ENCODE data around the gene AKR7A2. TPM values are rescaled to one million over a fixed set of nuclear protein-coding genes. Genes with fewer than 3 reads are reported as not detected.
"Not testable (repeated sequence)": the region's sequence is repeated elsewhere in the genome, so short reads cannot be mapped to it uniquely, and the experiment has no call there.

The AKR7A2 gene
- total RNA-seq, 4 donors from 2014 or later, result 45.4 to 80.2 (median 60.2) TPM

DNA sequence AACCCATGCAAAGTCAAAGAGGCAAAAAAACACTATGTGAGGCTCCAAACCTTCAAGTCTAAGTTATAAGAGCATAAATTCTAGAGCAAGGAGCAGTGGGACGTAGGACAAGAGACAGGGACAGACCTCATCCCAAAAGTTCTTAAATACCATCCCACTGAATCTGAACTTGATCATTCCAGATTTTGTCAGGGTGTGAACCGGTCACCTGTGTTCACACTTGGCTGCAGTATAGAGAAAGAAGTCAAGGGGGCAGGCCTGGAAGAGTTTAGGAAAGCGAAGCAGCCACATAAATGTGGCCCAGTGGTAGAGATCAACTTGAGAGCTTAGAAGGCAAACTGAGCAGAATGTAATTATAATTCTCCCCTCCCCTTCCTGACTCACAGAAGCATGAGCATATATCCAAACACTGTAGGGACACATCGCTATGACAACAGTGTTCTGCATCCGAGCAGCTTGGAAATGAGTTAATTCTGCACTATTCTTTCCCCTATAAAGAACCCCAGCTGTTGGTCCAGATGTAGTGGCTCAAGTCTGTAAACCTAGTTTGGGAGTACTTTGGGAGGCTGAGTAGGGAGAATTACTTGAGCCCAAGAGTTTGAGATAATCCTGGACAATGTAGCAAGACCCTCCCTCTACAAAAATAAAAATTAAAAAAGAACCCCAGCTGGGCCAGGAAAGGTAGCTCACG is 2.7 kb downstream of the AKR7A2 start:
- Histone ChIP-seq H3K36me3 (peaks cover 0 to 43% of the 10 kb centered on the region in 2 donors), H3K27ac (no peak overlapping the region), H3K4me1 (peaks cover 19 to 20% of the 10 kb centered on the region in 2 donors), H3K27me3 (no peaks in the 10 kb centered on the region), H3K9me3 (no peaks in the 10 kb centered on the region), H3K4me3 (no peak overlapping the region)
- TF ChIP-seq, protein P1, sequence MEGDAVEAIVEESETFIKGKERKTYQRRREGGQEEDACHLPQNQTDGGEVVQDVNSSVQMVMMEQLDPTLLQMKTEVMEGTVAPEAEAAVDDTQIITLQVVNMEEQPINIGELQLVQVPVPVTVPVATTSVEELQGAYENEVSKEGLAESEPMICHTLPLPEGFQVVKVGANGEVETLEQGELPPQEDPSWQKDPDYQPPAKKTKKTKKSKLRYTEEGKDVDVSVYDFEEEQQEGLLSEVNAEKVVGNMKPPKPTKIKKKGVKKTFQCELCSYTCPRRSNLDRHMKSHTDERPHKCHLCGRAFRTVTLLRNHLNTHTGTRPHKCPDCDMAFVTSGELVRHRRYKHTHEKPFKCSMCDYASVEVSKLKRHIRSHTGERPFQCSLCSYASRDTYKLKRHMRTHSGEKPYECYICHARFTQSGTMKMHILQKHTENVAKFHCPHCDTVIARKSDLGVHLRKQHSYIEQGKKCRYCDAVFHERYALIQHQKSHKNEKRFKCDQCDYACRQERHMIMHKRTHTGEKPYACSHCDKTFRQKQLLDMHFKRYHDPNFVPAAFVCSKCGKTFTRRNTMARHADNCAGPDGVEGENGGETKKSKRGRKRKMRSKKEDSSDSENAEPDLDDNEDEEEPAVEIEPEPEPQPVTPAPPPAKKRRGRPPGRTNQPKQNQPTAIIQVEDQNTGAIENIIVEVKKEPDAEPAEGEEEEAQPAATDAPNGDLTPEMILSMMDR (IDR thresholded peaks at IDR 0.05 in 4 of 5, conservative IDR thresholded peaks at IDR 0.05 in 1 of 5), result no peak
- no peak for TF ChIP-seq POLR2A (IDR thresholded peaks at IDR 0.05)
- intact Hi-C loops (cut with DNase I; ENCODE audit: low total_unique reads) (no loop called here), in situ Hi-C loops (cut with MboI; ENCODE audit: low sequenced_read_pairs in 4 of 4) (no loop called here)
- no peak for DNase-seq
- ATAC-seq, result no peak

DNA sequence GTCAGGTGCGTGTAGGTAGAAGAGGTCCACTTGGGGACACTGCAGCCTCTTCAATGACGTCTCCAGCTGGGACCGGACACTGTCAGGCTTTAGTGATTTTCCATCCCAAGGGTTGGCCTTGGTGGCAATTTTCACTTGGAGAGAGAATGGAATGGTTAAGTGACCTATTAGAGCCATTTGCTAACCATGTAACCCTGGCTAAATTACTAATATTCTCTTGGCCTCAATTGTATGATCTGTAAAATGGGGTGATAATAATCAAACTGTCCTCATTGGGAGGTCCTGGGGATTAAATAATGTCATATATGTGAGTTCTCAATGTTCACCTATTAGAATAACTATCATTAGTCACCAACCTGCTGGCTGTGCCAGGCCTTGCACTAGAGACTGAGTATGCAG is 3.4 kb downstream of the AKR7A2 start:
- intact Hi-C loops (cut with DNase I; ENCODE audit: low total_unique reads) (no loop called here), in situ Hi-C loops (cut with MboI; ENCODE audit: low sequenced_read_pairs in 4 of 4) (no loop called here)
- Histone ChIP-seq H3K36me3 (peaks cover 0 to 51% of the 10 kb centered on the region in 2 donors), H3K27ac (no peak overlapping the region), H3K4me3 (no peak overlapping the region), H3K4me1 (peaks cover 18 to 19% of the 10 kb centered on the region in 2 donors), H3K27me3 (no peaks in the 10 kb centered on the region), H3K9me3 (no peaks in the 10 kb centered on the region)
- no peak for TF ChIP-seq POLR2A (IDR thresholded peaks at IDR 0.05)
- ATAC-seq (no peak), DNase-seq (no peak)

DNA sequence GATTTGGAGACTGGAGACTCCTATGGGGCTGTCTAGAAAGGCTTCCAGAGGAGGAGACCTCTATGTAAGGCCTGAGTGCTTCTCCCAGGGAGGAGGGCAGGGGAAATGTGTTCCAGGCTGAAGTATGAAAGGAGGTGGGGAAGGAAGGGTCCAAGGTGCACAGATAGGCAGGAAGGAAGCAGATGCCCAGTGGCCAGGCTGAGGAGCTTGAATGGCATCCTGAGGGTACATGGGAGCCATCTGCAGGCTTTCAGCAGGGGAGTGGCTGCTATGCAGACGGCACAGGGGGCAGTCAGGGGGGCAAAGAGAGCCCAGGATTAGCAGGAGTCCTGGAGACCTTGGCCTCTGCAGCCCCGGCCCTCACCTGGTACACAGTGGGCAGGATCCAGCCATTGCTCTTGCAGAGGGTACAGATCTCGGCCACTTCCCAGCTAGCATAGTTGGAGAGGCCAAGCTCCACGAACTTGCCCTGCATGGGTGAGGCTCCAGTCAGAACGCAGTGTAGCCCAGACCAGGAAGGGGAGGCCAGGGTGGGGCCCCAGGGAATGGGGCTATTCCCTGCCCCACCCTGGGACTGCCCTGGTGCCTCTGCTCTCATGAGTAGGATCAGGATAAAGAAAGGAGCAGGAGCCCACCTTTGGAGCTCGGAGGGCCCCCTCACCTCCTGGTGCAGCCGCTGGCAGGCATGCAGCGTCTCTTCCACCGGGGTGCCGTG is 4.0 kb downstream of the AKR7A2 start:
- no peaks in the 10 kb centered on the region for H3K9me3 ChIP-seq
- H3K4me3 ChIP-seq, result no peak overlapping the region
- ATAC-seq, result no peak
- peaks cover 0 to 55% of the 10 kb centered on the region in 2 donors for H3K36me3 ChIP-seq
- H3K4me1 ChIP-seq, result peaks cover 13% of the 10 kb centered on the region in 2 donors
- H3K27ac ChIP-seq, result no peak overlapping the region
- no peak for DNase-seq
- TF ChIP-seq POLR2A (IDR thresholded peaks at IDR 0.05), result no peak
- TF ChIP-seq, protein P1 (IDR thresholded peaks at IDR 0.05 in 4 of 5, conservative IDR thresholded peaks at IDR 0.05 in 1 of 5), result no peak
- H3K27me3 ChIP-seq, result no peaks in the 10 kb centered on the region
- intact Hi-C loops (cut with DNase I; ENCODE audit: low total_unique reads) (no loop called here), in situ Hi-C loops (cut with MboI; ENCODE audit: low sequenced_read_pairs in 4 of 4) (no loop called here)

DNA sequence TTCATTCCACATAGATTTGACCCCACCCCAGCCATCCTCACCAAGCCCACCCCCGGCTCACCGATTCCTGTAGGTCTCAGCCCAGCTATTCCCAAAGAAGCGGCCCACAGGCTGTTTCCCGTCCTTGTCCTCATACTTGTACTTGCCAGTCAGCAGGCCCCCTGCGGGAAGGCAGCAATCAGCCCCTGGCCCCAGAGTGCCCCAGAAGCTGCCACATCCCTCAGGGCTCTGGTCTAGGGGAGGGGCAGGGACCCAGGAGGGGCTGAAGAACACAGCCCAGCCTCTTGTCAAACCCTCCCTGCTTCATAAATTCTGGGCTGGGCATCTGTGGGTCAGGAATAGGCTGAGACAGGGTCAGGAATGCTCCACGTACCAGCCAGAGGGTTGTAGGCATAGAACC is 5.0 kb downstream of the AKR7A2 start:
- DNase-seq, result no peak
- in situ Hi-C loops (cut with MboI; ENCODE audit: low sequenced_read_pairs in 4 of 4), result no loop called here

DNA sequence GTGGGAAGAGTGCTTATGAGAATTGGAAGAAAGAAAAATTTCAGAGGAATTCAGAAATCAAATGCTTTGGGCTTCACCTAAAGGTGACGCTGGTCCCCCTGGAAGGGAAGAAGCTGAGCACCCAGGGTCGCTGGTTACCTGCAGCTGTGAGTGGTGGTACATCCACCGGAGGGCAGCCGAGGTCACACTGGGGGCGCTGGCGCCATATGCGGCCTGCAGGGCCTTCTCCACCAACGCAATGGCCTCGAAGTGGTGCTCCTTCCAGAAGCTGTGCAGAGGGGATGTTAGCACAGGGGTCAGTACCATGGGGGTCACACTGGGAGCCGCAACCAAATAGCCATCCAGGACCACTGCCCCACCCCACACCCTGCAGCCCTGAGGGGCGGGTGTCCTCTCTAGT is 6.1 kb downstream of the AKR7A2 start:
- Histone ChIP-seq H3K4me3 (no peak overlapping the region), H3K27ac (no peak overlapping the region), H3K36me3 (peaks cover 0 to 55% of the 10 kb centered on the region in 2 donors), H3K27me3 (no peaks in the 10 kb centered on the region), H3K4me1 (peaks cover 3 to 4% of the 10 kb centered on the region in 2 donors), H3K9me3 (no peaks in the 10 kb centered on the region)
- DNase-seq (no peak), ATAC-seq (no peak)
- intact Hi-C loops (cut with DNase I; ENCODE audit: low total_unique reads), result no loop called here
- in situ Hi-C loops (cut with MboI; ENCODE audit: low sequenced_read_pairs in 4 of 4), result no loop called here
- TF ChIP-seq POLR2A (IDR thresholded peaks at IDR 0.05), result no peak
- TF ChIP-seq, protein P1 (IDR thresholded peaks at IDR 0.05 in 4 of 5, conservative IDR thresholded peaks at IDR 0.05 in 1 of 5), result no peak

More for the DNA sequence above, 5.0 kb downstream of the AKR7A2 start:
- no peak for ATAC-seq
- peaks cover 10% of the 10 kb centered on the region in 2 donors for H3K4me1 ChIP-seq
- H3K9me3 ChIP-seq, result no peaks in the 10 kb centered on the region
- no peak for TF ChIP-seq POLR2A (IDR thresholded peaks at IDR 0.05)
- TF ChIP-seq, protein P1 (IDR thresholded peaks at IDR 0.05 in 4 of 5, conservative IDR thresholded peaks at IDR 0.05 in 1 of 5), result no peak
- H3K36me3 ChIP-seq, result peaks cover 0 to 55% of the 10 kb centered on the region in 2 donors
- no peaks in the 10 kb centered on the region for H3K27me3 ChIP-seq
- intact Hi-C loops (cut with DNase I; ENCODE audit: low total_unique reads), result no loop called here
- no peak overlapping the region for H3K4me3 ChIP-seq
- H3K27ac ChIP-seq, result no peak overlapping the region

DNA sequence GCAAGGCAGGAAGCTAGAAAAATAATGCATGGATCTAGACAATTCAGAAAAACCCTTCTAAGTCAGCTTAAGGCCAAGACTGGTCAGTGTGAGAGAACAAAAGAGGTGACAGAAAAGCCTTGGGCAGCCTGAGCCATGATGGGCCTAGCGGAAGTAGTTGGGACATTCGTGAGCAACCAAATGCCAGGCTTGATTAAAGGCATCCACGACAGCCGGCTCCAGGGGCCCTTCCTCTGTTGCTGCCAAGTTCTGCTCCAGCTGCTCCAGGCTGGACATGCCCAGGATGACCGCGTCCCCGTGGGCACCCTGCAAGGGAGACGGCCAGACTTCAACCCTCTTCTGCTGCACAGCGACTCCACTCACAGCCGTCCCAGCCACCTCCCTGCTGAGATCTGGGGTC is 7.9 kb downstream of the AKR7A2 start:
- H3K4me1 ChIP-seq; DNase-seq; H3K4me3 ChIP-seq; in situ Hi-C loops (cut with MboI; ENCODE audit: low sequenced_read_pairs in 4 of 4); H3K9me3 ChIP-seq; intact Hi-C loops (cut with DNase I; ENCODE audit: low total_unique reads); H3K27ac ChIP-seq; H3K27me3 ChIP-seq; ATAC-seq: not testable (repeated sequence)
- H3K36me3 ChIP-seq, result peaks cover 0 to 55% of the 10 kb centered on the region in 2 donors

Data from gastrocnemius medialis (tissue), 4 donors.